Measurements from ENCODE around the gene LY6G6F. TPM values are rescaled to one million over a fixed set of nuclear protein-coding genes. Genes with fewer than 3 reads are reported as not detected.

LY6G6F gene
- total RNA-seq, 1 donor from 2014 or later, result not detected

DNA sequence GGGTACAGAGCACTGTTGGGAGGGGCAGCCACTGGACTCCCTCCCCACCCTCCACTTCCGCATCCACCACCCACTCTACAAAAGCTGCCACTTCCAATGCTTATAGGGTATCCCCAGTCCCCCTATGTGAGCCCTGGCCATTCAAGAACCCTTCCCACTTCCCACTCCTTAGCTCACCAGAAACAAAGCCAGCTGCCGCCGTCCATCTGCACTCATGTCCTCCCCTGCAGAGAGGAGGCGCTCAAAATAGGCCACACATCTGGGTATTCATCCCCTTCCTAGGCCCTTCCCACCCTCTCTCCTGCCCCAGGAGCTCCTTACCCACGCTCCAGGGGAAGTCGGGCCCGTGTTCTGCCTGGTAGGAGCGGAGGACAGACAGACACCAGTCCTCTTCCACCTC, 19.3 kb upstream of the LY6G6F start:
- Histone ChIP-seq H3K4me1 (ENCODE audit: insufficient read depth, low read length) (peaks cover 5% of the 10 kb centered on the region), H3K27me3 (ENCODE audit: insufficient read depth, low read length) (no peaks in the 10 kb centered on the region), H3K4me3 (ENCODE audit: insufficient read depth, low read depth, low read length) (no peak overlapping the region), H3K36me3 (ENCODE audit: insufficient read depth, low read length) (peaks cover 26% of the 10 kb centered on the region), H3K9ac (ENCODE audit: low read length) (no peak overlapping the region), H4K20me1 (ENCODE audit: insufficient read depth, low read length) (peaks cover 3% of the 10 kb centered on the region), H3K4me2 (ENCODE audit: low read length) (no peak overlapping the region), H3K9me3 (ENCODE audit: insufficient read depth, low read depth, low read length) (no peaks in the 10 kb centered on the region), H3K79me2 (ENCODE audit: insufficient read depth, low read length) (no peaks in the 10 kb centered on the region), H2AFZ (ENCODE audit: low read depth, low read length) (no peak overlapping the region), H3K27ac (ENCODE audit: low read depth, low read length) (no peak overlapping the region)
- no peak overlapping the region for H3K4me3 Mint-ChIP-seq (ENCODE audit: unreplicated experiment)
- H3K36me3 Mint-ChIP-seq (ENCODE audit: low read depth, unreplicated experiment), result peaks cover 32% of the 10 kb centered on the region
- peaks cover 11% of the 10 kb centered on the region for H3K4me1 Mint-ChIP-seq (ENCODE audit: low read depth, unreplicated experiment)
- H3K27ac Mint-ChIP-seq (ENCODE audit: unreplicated experiment), result no peak overlapping the region
- H3K9me3 Mint-ChIP-seq (ENCODE audit: unreplicated experiment), result no peaks in the 10 kb centered on the region
- FAIRE-seq (no peak), DNase-seq (ENCODE audit: low read depth) (no peak)
- TF ChIP-seq EZH2 (IDR thresholded peaks at IDR 0.05; ENCODE audit: insufficient read depth, low read length), result no peak
- TF ChIP-seq, protein P1, sequence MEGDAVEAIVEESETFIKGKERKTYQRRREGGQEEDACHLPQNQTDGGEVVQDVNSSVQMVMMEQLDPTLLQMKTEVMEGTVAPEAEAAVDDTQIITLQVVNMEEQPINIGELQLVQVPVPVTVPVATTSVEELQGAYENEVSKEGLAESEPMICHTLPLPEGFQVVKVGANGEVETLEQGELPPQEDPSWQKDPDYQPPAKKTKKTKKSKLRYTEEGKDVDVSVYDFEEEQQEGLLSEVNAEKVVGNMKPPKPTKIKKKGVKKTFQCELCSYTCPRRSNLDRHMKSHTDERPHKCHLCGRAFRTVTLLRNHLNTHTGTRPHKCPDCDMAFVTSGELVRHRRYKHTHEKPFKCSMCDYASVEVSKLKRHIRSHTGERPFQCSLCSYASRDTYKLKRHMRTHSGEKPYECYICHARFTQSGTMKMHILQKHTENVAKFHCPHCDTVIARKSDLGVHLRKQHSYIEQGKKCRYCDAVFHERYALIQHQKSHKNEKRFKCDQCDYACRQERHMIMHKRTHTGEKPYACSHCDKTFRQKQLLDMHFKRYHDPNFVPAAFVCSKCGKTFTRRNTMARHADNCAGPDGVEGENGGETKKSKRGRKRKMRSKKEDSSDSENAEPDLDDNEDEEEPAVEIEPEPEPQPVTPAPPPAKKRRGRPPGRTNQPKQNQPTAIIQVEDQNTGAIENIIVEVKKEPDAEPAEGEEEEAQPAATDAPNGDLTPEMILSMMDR (IDR thresholded peaks at IDR 0.05; ENCODE audit: insufficient read depth, low read depth, low read length), result no peak
- H3K27me3 Mint-ChIP-seq (ENCODE audit: low read depth, unreplicated experiment), result peaks cover 6% of the 10 kb centered on the region

DNA sequence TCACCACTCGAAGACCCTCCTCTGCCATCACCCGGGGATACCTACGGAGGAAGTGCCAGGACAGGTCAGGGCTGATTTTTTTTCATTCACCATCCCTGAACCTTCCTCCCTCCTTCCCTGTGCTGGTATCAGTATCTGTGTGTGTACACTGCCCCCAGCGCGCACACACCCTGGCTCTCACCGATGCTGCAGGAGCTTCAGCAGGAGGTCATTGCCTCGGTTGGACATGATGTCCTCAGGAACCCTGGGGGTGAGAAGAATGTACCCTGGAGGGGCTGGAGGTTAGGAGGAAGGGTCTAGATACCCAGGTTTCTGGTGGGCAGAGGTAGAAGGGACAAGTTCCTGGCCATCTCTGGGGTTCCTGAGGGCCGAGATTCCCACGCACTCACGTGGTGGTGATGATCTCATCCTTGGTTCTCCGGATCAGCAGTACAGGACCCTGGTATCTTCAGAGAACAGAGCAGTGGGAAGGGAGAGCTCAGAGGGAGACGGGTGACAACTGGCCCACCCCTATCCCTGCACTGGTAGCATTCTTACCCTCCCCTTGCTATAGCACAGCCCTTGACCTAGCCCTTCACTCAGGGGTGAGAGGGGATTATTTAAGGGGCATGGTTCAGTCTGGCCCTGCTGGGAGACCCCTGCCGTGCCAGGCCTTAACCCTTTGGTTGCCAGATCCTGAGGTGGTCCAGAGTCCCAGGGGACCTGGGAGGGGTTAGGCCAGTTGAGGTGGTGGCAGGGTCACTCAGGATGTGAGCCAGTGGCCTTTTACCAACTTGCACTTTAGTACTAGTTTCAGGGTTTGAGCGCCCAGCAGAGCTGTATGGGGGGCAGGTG, 18.6 kb upstream of the LY6G6F start:
- Histone ChIP-seq H3K27me3 (ENCODE audit: insufficient read depth, low read length) (no peaks in the 10 kb centered on the region), H4K20me1 (ENCODE audit: insufficient read depth, low read length) (peaks cover 3% of the 10 kb centered on the region), H3K9ac (ENCODE audit: low read length) (no peak overlapping the region), H3K27ac (ENCODE audit: low read depth, low read length) (no peak overlapping the region), H3K4me1 (ENCODE audit: insufficient read depth, low read length) (peaks cover 5% of the 10 kb centered on the region), H3K4me3 (ENCODE audit: insufficient read depth, low read depth, low read length) (no peak overlapping the region), H3K4me2 (ENCODE audit: low read length) (no peak overlapping the region), H3K9me3 (ENCODE audit: insufficient read depth, low read depth, low read length) (no peaks in the 10 kb centered on the region), H3K36me3 (ENCODE audit: insufficient read depth, low read length) (peaks cover 28% of the 10 kb centered on the region), H3K79me2 (ENCODE audit: insufficient read depth, low read length) (no peaks in the 10 kb centered on the region), H2AFZ (ENCODE audit: low read depth, low read length) (no peak overlapping the region)
- no peak for TF ChIP-seq EZH2 (IDR thresholded peaks at IDR 0.05; ENCODE audit: insufficient read depth, low read length)
- TF ChIP-seq, protein P1 (IDR thresholded peaks at IDR 0.05; ENCODE audit: insufficient read depth, low read depth, low read length), result no peak
- H3K4me3 Mint-ChIP-seq (ENCODE audit: unreplicated experiment), result no peak overlapping the region
- no peak overlapping the region for H3K27ac Mint-ChIP-seq (ENCODE audit: unreplicated experiment)
- H3K4me1 Mint-ChIP-seq (ENCODE audit: low read depth, unreplicated experiment), result peaks cover 11% of the 10 kb centered on the region
- H3K9me3 Mint-ChIP-seq (ENCODE audit: unreplicated experiment), result no peaks in the 10 kb centered on the region
- peaks cover 32% of the 10 kb centered on the region for H3K36me3 Mint-ChIP-seq (ENCODE audit: low read depth, unreplicated experiment)
- FAIRE-seq, result no peak
- H3K27me3 Mint-ChIP-seq (ENCODE audit: low read depth, unreplicated experiment), result peaks cover 5% of the 10 kb centered on the region
- no peak for DNase-seq (ENCODE audit: low read depth)

Data from astrocyte (in vitro differentiated cells and primary cell).